ENCODE results near the gene YY1.

YY1 gene

DNA sequence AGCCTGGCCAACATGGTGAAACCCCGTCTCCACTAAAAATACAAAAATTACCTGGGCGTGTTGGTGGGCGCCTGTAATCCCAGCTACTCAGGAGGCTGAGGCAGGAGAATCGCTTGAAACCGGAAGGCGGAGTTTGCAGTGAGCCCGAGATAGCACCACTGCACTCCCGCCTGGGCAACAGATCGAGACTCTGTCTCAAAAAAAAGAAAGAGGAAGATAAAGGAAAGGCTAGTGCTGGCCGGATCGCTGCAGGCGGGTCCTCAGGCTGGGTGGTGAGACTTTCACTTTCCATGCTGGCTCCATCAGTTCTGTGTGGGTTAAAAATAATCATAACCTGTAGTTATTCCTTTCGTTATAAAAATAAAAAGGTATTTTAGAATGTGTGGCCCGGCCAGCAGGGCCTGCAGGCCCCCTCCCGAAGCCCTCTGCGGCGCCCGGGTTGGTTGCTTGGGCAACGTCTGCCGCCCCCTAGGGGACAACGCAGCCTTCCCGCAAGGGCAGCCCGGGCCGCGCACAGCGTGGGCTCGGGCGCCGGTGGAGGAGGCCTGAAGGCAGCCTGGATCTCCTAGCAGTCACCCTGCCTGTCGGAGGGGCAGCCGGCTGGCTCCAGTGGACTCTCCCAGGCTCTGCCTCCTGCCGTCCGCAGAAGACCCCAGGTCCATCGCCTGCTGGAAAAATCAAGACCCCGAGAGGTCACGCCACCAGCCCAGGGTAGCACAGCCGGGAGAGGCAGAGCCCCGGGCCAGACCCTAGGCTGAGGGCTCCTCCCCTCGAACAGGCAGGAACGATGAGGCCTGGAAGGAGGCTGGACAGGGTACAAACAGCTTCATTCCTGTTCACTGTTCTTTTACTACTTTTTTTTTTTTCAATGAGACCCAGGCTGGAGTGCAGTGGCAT, 79.2 kb downstream of the YY1 start:
- no peak for DNase-seq

DNA sequence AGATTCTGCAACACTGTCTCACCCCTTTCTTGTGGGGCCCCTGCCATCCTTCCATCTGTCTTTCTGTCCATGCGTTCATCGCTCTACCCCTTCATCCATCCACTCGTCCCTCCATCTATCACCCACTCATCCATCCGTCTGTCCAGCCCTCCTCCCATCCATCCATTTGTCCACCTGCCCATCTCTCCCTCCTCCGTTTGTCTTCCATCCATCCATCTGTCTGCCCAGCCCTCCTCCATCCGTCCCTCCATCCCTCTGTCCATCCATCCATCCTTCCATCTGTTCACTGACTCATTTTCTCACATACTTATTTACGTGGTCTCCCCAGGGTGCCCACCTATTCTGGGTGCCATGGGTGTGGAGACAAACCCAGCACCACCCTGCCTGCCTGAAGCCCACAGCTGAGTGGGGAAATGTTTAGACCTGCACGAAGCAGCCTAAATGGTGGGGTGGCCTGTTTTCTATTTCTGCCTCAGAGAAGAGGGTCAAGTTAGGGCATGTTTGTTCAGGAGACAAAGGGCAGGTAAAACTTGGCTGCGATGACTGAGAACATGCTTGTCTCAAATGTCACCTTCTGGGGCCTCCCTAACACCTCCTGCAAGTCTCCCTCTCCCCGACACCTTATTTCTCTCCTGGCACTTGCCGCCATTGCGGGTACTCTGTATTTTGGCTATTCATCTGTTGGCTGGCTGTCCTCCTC, 81.4 kb downstream of the YY1 start:
- no peak for DNase-seq

DNA sequence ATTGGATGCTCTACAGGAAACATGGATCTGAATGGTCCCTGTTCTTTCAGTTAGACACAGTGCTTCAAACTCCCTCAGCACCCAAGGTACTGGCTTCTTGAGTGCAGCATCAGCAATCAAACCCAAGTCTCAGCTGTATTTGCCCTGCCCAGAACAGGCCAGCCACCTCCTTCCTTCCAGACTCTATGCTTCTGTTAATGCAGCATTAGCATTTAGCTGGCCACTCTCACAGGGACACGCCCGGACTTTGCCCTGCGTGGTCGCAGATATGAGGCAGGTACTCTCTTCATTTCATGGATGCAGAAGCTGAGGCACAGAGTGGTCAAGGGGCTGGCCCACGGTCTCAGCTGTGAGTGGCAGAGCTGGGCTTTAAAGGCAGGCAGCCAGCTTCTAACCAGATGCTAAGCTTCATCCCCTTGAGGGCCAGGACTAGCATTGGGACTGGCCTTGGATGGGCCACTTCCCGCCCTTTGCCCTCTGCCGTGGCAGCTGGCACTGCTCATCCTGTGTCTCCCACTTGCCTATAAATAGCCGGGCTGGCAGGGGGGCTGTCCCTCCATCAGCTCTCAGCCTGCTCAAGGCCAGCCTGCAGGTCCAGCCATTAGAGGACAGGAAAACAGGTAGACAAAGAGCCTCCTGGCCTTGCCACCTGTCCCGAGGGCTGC, 82.7 kb downstream of the YY1 start:
- no peak for DNase-seq

DNA sequence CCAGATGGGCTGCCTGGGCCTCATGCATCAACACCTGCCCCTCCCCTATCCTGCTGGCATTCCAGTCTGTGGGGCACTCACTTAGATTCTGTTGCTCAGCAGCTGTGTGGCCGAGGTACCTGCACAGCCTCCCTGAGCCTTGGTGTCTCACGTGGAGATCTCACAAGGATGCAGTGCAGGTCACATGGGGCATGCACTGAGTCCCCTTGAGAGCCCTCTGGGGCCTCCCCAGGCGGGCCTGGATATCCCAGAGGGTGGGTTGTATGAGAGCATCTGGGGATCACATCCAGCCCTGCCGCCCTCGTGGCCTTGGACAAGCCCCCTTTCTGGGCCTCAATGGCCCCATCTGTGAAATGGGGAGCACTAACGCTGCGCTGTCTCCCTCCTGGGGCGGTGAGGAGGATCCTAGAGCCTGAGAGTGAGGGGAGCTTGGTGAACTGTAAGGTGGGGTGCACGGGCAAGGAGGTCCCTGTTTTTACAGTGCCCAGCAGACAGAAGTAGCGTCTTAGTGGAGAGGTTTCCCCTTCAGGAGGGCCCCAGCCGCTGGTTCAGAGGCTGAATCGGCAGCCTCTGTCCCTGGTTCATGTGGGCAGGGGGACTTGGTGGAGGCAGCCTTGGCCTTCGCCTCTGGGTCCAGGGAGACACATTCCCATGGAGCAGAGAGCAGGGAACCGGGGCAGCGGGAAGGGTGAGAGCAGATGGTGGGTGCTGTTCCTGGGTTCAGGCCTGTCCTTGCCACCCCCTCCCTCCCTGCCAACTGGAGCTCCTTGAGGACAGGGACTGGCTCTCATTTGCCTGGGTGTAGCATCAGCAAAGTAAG, 83.4 kb downstream of the YY1 start:
- no peak for DNase-seq

DNA sequence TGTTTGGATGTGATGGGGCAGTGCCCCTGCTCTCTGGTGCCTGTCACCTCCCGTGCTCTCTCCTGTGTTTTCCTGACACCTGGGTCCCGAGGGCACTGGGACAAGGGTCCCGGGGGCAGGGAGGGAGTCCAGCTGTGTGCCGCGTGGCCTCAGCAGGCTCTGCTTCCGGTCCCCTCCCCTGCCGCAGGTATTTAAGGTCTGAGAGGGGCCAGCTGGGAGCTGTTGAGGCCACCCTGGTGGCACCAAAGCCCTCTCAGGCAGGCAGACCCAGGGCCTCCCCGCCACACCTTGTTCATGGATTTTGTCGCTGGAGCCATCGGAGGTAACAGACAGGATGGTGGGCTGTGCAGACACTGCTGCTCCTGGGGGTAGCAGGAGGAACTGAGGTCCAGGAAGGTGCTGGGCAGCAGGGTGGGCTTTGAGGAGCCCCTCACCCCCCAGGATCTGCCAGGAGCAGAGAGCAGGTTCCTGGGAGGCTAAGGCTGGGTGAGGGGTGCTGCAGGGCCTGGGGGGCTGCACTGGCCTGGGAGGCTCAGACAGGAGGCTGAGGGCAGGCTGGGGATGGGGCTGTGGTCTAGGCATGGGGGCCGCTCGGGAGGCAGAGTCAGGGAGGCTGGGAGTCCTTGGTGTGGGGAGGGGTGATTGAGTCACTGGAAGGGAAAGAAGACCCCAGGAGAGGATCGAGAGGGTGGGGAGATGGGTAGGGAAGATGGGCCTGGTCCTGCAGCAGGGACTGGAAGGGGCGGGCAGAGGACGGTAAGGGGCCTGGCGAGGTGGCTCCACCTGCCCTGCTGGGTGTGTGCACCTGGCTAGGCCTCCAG, 84.4 kb downstream of the YY1 start, which contains the start of gene SLC25A47:
Gene SLC25A47 (plus strand): TSS at position 219 of the 821 bp plus-strand sequence. CDS start 76 bp downstream, at position 295.
- no peak for DNase-seq

DNA sequence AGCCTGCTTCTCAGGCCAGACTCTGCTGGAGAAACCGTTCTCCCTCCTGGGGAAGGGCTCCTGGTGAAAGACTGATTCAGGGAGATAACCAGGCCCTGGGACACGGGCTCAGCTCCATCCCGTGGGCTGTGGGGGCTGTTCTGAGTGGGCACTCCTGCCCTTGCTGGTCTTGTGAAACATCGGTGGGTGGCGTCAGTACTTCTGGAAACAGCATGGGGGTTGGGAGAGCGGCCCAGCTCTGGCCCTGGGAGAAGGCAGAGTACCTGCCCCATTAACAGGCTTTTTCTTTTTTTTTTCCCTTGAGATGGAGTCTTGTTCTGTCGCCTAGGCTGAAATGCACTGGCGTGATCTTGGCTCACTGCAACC, 85.0 kb downstream of the YY1 start:
- no peak for DNase-seq

DNA sequence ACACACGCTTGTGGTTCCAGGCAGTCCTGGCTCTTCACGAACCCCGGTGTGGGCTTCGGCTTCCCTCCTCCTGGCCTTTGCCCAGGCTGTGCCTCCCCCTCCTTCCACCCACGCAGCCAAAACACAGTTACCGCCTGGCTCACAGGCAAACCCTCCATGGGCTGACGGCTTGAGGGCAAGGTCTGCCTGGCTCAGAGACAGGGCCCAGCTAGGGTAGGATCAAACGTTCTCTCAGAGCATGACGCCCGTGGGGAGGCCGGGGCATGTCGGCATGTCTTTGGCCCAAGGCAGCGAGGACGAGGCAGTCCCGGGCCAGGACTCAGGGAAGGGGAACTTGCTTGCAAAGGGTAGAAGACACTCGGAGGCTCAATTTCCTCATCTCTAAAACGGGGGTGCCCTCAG, 86.3 kb downstream of the YY1 start:
- DNase-seq: no peak

DNA sequence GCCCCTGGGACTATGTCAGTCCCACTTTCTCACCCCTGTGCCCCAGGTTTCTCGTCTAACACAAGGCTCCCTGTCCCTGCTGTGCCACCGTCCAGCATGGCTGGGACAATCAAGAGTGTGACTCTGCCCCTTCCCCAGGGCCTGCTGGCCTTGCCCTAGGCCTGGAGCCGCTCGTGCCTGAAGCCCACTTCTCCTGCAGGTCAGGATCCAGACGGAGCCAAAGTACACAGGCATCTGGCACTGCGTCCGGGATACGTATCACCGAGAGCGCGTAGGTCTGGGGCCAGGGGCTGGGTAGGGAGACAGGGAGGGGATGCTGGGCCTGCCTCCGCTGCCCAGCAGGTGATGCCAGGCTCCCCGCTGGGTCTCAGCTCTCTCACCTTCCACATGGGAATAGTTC, 87.0 kb downstream of the YY1 start:
- DNase-seq: no peak

DNA sequence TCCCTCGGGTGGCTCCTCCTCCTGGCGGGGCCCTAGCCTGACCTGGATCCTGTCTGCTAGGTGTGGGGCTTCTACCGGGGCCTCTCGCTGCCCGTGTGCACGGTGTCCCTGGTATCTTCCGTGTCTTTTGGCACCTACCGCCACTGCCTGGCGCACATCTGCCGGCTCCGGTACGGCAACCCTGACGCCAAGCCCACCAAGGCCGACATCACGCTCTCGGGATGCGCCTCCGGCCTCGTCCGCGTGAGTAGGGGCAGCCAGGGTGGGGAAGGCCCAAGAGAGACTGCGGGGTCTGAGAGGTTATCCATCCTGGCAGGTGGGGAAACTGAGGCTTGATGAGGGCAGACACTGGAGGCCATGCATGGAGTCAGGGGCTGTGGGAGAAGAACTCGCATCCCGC, 88.2 kb downstream of the YY1 start:
- no peak for DNase-seq

DNA sequence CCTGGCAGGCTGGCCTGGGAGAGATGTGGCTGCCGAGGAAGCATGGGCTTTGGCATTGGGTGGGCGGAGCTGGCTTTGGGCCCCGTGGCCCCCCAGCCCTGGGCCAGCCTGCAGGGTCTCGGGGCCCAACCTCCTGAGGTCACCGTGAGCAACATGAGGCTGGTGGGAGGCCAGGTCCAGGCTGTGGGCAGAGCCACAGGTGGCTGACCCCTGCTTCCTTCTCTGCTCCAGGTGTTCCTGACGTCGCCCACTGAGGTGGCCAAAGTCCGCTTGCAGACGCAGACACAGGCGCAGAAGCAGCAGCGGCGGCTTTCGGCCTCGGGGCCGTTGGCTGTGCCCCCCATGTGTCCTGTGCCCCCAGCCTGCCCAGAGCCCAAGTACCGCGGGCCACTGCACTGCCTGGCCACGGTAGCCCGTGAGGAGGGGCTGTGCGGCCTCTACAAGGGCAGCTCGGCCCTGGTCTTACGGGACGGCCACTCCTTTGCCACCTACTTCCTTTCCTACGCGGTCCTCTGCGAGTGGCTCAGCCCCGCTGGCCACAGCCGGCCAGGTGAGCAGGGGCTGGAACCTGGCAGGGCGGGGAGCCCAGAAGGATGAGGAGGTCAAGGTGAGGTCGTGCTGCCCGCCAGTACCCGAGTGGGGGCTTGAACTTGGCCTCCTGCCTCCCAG, 89.7 kb downstream of the YY1 start:
- DNase-seq: no peak

DNA sequence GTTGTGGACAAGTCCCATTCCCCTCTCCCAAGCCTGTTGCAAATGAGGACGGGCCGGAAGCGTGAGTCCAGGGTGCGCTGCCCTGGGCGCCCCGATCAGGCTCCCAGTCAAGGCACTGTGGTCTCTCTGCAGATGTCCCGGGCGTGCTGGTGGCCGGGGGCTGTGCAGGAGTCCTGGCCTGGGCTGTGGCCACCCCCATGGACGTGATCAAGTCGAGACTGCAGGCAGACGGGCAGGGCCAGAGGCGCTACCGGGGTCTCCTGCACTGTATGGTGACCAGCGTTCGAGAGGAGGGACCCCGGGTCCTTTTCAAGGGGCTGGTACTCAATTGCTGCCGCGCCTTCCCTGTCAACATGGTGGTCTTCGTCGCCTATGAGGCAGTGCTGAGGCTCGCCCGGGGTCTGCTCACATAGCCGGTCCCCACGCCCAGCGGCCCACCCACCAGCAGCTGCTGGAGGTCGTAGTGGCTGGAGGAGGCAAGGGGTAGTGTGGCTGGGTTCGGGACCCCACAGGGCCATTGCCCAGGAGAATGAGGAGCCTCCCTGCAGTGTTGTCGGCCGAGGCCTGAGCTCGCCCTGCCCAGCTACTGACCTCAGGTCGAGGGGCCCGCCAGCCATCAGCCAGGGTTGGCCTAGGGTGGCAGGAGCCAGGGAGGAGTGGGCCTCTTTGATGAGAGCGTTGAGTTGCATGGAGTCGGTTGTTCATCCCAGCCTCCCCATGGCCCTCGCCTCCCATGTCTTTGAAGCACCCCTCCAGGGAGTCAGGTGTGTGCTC, 90.5 kb downstream of the YY1 start:
- DNase-seq: no peak

DNA sequence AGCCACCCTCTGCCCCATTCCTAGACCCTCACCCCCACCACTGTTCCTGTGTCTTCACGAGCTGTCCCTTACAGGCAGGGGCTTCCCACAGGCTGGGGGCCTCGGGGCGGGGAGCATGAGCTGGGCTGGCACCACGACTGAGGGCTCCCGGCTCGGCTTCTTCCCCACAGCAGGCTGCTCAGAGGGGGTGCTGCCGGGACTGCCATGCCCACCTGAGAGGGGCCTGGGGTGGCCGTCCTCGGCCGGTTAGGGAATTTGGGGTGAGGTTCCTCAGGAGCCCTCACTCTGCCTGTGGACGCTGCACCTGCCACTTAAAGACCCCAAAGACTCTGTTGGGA, 91.0 kb downstream of the YY1 start:
- DNase-seq: no peak

DNA sequence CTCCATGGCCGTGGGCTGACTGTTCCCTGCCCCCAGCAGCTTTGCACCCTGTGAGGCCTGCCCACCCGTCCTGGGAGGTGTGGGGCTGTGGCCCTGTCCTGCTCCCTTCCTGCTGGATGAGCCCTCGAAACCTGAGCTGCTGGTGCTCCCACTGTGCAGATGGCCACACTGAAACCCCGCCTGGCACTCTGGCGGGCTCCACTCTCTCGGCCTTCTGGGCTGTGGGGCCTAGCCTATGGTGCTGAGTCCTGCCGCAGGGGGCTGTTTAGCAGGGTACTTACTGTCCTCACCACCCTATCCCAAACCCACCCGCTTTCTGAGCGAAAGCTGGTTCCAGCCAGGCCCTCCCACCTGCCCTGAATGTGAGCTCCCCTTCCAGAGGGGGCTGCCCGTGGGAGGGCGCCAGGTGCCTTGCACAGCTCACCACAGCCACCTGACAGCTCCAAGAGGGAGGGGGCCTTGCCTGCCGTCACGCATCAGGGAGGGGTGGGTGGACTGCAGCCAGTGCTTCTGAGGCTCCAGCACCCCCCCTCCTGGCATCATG, 91.5 kb downstream of the YY1 start:
- no peak for DNase-seq

DNA sequence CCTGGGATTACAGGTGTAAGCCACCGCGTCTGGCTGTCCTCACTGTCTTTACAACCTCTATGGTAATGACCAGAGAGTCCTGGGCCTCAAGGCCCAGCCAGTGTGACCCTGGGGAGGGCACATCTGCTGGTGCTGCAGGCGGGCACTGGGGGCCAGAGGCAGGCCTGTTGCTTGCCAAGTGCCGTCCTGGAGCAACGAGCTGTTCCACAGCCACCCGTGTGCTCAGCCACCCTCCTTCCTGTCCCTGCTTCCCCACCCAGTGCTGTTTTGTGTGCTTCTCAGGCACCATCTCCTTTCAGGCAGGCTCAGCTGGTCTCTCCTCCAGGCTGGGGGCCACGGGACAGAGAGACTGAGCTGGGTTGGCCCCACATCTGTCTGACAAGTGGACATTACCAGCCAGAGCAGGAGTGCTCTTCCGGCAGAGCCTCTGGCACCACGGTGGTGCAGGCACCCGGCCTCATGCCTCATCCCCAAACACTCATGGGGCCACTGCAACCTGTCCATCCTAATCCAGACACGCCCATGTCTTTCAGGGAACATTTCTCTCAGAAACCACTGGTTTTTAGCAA, 93.2 kb downstream of the YY1 start:
- no peak for DNase-seq
